ENCODE measurements around the gene CD47.

The CD47 gene

DNA sequence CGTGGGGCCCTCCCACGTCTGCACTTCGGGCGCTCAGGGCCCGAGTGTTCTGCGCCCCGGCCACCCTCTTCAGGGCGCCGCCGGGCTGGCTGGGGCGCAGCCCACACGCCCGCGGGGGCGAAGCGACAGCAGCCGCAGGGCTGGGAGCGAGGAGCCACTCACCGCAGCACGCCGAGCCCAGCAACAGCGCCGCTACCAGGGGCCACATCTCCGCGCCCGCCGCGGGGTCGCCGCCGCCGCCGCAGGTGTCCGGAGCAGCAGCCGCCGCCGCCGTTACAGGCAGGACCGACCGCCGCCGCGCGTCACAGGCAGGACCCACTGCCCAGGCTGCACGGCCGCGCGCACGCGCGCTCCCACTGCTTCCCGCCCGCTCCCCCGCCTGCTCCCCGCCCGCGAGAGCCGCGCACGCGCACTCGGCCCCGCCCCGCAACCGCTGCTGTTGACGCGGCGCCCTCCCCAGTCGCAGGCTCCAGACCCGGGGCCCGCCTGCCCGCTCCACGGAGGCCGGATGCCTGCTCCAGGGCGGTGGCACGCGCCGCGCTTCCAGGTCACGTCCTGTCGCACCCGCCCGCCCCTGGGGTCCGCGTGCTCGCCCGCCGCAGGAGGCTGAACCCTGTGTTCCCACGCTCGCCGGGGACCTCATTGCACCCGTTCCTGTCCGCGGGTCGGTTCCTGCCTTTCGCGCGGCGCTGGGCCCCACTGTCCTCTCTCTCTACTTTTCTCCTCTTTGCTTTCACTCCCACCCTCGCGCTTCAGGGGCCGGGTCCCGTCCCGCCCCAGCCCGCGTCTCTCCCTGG, at the start of gene CD47:
TSS of gene CD47 (minus strand) at position 331 of the 797 bp plus-strand sequence. CDS start at position 208, 123 bp downstream.
- H3K27ac ChIP-seq: no peak within 1 kb of the TSS
- peak within 1 kb of the TSS; percentile 93 for H3K4me3 ChIP-seq
- no peaks in the 10 kb centered on the region for H3K9me3 ChIP-seq (ENCODE audit: low read depth, low read length)
- H3K9ac ChIP-seq (ENCODE audit: insufficient read length): peak within 1 kb of the TSS; percentile 67
- no peaks in the 10 kb centered on the region; the same call in 1 of the 2 replicates for H3K36me3 ChIP-seq (ENCODE audit: insufficient read depth, low read length)
- TF ChIP-seq POLR2AphosphoS5 (IDR thresholded peaks at IDR 0.05; ENCODE audit: borderline replicate concordance, low read depth, low read length) (peak; percentile 70; the same call in 1 of the 2 replicates), EZH2 (IDR thresholded peaks at IDR 0.05) (no peak)
- no peak for DNase-seq (ENCODE audit: low read depth, low spot score)

DNA sequence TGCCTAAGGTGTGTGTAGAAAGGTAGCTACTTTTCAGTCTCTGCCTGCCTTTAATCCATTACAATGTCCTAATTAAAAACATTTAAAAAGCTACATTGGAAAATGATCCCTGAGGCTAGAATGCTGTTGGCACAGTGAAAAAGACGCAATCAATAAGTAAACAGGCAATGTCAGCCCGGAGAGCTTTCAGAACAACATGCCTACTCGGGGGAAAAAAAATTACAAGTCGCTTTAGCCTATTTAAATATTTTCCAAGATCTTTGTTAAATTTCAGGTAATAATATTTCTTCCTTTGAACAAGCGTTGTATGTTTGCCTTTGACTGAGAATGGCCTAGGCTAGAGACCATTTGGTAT, 46.6 kb upstream of the CD47 start:
- H3K36me3 ChIP-seq (ENCODE audit: insufficient read depth, low read length): no peaks in the 10 kb centered on the region
- no peak overlapping the region for H3K27ac ChIP-seq
- H3K9ac ChIP-seq (ENCODE audit: insufficient read length): no peak overlapping the region
- TF ChIP-seq POLR2AphosphoS5 (IDR thresholded peaks at IDR 0.05; ENCODE audit: borderline replicate concordance, low read depth, low read length) (no peak), FOXP2 (optimal IDR thresholded peaks at IDR 0.05; ENCODE audit: control extremely low read depth, extremely low read length, insufficient read depth) (no peak), EZH2 (IDR thresholded peaks at IDR 0.05) (no peak)
- DNase-seq (ENCODE audit: low read depth, low spot score): no peak
- no peaks in the 10 kb centered on the region for H3K9me3 ChIP-seq (ENCODE audit: low read depth, low read length)
- H3K4me3 ChIP-seq: no peak overlapping the region

DNA sequence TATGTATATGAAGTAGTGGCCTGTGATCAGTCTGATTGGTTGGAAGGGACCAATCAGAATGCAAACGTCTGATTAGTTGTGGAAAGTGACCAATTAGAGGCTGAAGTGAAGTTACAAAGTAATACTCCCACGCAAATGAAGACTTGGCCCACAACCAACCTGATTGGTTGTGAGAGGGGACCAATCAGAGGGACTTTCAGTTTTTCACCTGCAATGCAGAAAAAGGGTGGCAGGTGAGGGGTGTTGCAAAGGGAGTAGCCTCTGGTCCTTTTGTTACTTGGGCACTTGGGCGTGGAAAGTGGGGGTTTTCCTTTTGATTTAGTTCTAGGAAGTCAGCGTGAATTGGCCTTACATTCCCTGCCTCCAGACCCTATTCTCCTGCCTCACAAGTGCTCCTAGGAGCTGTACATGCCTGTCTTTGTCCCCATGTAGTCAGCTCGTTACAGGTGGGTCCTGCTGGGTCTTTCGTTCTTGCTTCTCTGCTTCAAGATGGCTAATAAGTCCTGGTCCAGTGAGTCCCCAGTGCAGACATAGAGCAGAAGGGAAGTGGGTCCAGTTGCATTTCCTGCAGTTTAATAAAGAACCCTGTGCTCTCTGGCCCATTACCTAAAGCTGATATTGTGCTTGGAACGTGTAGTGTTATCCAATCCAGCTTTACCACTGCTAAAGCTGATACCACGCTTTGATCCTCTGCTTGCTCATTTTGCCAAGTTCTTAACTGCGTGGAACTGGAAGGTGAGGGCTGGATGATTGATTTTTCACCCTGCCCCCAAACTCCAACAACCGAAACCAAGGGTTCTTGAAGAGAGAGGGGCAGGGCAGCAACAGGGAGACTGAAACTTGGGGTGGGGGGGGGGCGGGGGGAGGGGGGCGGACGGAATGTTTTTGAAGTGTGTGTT, 46.0 kb upstream of the CD47 start:
- DNase-seq (ENCODE audit: low read depth, low spot score): no peak
- H3K36me3 ChIP-seq (ENCODE audit: insufficient read depth, low read length): no peaks in the 10 kb centered on the region
- no peak for TF ChIP-seq POLR2AphosphoS5 (IDR thresholded peaks at IDR 0.05; ENCODE audit: borderline replicate concordance, low read depth, low read length)
- no peak overlapping the region for H3K9ac ChIP-seq (ENCODE audit: insufficient read length)
- no peaks in the 10 kb centered on the region for H3K9me3 ChIP-seq (ENCODE audit: low read depth, low read length)
- H3K4me3 ChIP-seq: no peak overlapping the region
- no peak overlapping the region for H3K27ac ChIP-seq

DNA sequence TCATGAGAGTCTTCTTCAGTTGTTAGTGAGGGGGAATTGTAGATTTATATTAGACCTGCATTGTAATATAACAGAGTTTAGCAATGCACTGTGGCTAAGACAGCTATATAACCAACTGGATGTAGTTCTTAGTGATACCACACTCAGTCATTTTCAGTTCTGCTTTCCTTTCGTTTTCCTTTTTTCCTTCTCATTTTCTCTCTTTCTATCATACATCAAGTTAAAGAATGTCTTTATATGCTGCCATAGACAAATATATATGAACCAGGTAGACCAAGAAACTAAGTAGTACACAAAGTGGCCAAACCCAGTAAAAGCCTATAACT, 43.7 kb upstream of the CD47 start:
- DNase-seq (ENCODE audit: low read depth, low spot score): no peak
- H3K4me3 ChIP-seq: no peak overlapping the region
- no peak for TF ChIP-seq POLR2AphosphoS5 (IDR thresholded peaks at IDR 0.05; ENCODE audit: borderline replicate concordance, low read depth, low read length)
- TF ChIP-seq FOXP2 (optimal IDR thresholded peaks at IDR 0.05; ENCODE audit: control extremely low read depth, extremely low read length, insufficient read depth): no peak
- no peak for TF ChIP-seq EZH2 (IDR thresholded peaks at IDR 0.05)
- H3K9me3 ChIP-seq (ENCODE audit: low read depth, low read length): no peaks in the 10 kb centered on the region
- no peaks in the 10 kb centered on the region for H3K36me3 ChIP-seq (ENCODE audit: insufficient read depth, low read length)
- no peak overlapping the region for H3K9ac ChIP-seq (ENCODE audit: insufficient read length)
- H3K27ac ChIP-seq: no peak overlapping the region

DNA sequence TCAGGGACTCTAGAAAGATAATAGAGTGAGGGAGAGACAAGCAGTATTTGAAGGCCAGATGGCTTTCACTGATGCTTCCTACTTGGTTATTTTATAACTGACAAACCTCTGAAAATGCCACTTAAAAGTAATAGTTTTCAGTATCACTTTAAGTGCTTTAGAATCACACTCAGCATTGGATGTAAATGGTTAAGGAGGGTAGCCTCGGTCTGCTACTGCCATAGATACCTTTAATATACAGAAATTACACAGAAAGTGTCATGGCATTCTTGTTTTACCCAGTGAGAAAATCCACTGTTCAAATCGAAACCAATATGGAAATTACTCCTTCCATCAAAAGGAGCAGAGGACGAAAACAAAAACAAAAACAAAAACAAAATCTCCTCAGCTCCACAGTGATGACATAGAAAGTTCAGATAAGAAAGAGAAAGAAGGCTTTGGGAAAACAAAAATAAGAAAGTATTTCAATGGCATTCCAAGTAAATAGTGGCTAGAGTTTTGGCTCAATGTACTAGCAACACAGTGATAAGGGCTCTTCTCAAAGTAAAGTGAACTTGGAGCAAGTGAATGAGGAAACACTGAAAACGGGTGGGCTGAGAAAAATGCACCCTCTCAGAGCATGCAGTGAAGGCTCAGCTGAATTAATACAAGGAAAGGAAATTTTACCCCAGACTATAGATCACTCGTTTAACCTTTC, 43.2 kb upstream of the CD47 start:
- TF ChIP-seq EZH2 (IDR thresholded peaks at IDR 0.05) (no peak), FOXP2 (optimal IDR thresholded peaks at IDR 0.05; ENCODE audit: control extremely low read depth, extremely low read length, insufficient read depth) (no peak), POLR2AphosphoS5 (IDR thresholded peaks at IDR 0.05; ENCODE audit: borderline replicate concordance, low read depth, low read length) (no peak)
- Histone ChIP-seq H3K4me3 (no peak overlapping the region), H3K36me3 (ENCODE audit: insufficient read depth, low read length) (no peaks in the 10 kb centered on the region), H3K27ac (no peak overlapping the region), H3K9ac (ENCODE audit: insufficient read length) (no peak overlapping the region), H3K9me3 (ENCODE audit: low read depth, low read length) (no peaks in the 10 kb centered on the region)
- no peak for DNase-seq (ENCODE audit: low read depth, low spot score)

DNA sequence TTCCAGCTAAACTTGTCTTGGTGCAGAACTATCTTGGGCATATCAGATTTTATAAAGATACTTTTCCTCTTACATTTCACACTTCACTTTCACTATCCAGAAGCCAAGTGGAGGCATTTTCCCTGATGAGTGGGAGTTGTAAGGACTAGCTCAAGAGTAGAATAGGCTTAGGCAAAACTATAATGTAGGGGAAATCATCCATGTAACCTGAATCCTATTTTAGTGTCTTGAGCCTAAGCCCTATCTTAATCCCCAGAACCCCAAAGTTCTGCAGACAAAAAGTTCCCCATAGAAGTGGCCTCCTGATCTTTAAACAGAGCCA, 42.2 kb upstream of the CD47 start:
- Histone ChIP-seq H3K36me3 (ENCODE audit: insufficient read depth, low read length) (no peaks in the 10 kb centered on the region), H3K4me3 (no peak overlapping the region), H3K9me3 (ENCODE audit: low read depth, low read length) (no peaks in the 10 kb centered on the region), H3K9ac (ENCODE audit: insufficient read length) (no peak overlapping the region), H3K27ac (no peak overlapping the region)
- no peak for DNase-seq (ENCODE audit: low read depth, low spot score)
- TF ChIP-seq POLR2AphosphoS5 (IDR thresholded peaks at IDR 0.05; ENCODE audit: borderline replicate concordance, low read depth, low read length) (no peak), FOXP2 (optimal IDR thresholded peaks at IDR 0.05; ENCODE audit: control extremely low read depth, extremely low read length, insufficient read depth) (no peak), EZH2 (IDR thresholded peaks at IDR 0.05) (no peak)

DNA sequence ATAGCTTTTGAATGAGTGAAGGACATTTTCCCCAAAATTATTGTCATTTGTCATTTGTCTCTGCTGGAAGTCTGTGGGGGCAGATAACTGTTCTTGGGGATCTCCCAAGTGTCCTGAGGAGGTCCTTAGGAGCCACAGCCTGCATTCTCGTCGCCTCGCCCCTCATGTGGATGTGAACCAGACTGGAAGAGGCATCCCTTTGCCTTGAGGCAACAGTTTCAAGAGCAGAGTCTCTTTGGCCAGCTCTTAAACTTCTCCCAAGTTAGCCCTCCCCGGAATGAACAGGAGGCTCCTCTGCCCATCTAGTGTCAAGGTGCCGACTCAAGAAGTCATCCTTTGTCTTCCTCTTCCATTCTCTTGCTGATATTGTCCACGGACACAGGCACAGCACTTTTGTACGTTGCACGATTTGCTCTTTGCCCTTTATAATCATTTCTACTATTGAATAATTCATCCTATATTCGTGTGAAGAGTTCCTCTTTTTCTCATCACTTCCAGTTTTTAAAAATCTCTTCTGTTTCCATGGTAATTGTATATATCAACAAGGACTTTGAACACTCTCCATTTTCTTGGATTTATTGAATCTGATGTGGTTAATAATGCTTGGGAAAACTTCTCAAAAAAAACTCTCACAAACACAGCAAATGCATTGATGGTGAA, 40.8 kb upstream of the CD47 start:
- Histone ChIP-seq H3K9ac (ENCODE audit: insufficient read length) (no peak overlapping the region), H3K27ac (no peak overlapping the region), H3K9me3 (ENCODE audit: low read depth, low read length) (no peaks in the 10 kb centered on the region), H3K4me3 (no peak overlapping the region), H3K36me3 (ENCODE audit: insufficient read depth, low read length) (no peaks in the 10 kb centered on the region)
- no peak for DNase-seq (ENCODE audit: low read depth, low spot score)
- no peak for TF ChIP-seq EZH2 (IDR thresholded peaks at IDR 0.05)
